HG02763 (cell line): ENCODE data around the gene MOB2.

Experiments
- ATAC-seq: cut with Tn5 transposase; IDR thresholded peaks from one replicate; pipeline ENCODE4 v1.9.1; 2021; ENCODE audit warnings: mild to moderate bottlenecking, moderate library complexity; ENCODE audit not compliant: unreplicated experiment

The MOB2 gene

DNA sequence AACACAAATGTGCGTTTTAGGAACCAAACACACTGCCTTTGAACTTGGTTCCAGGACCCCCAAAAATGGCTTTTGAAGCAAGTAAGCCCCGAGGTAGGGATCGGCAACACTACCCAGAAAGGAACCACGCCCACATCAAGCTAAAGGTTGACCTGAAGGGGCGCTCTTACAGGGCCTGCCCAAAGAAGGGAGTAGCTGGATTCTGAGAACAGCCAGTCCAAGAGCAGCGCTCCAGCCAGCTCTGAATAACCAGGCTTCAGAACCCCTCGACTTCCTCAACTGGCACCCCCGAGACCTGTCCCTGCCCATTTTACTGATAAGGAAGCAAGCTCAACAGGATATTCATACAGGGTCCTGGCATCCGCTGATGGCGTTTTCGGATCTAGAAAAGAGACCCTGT is 18.9 kb upstream of the MOB2 start:
- no peak for ATAC-seq

- ATAC-seq: no peak
These were observed 18.2 kb upstream of the MOB2 start for GRCh38 chr11:1504581-1505290.

GRCh38 chr11:1504138-1504537 is 17.6 kb upstream of the MOB2 start:
- no peak for ATAC-seq

DNA sequence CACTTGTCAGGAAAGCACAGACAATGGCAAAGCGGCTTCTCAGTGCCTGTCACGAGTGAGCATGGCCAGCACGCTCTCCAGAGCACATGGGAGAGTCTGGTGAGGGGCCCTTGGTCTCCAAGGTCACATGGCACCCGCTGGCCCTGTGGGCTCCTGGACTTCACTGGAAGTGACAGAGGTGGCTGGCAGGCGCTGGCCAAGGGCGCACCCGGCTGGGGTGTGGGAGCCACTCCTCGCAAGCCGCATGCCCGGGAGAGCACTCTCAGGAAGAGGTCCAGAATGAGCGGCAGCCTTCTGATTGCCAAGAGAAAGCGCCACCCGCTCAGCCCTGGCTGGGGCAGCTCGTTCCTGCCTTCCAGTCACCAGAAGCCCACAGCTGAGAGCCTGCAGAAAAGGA is 17.1 kb upstream of the MOB2 start:
- ATAC-seq: no peak

DNA sequence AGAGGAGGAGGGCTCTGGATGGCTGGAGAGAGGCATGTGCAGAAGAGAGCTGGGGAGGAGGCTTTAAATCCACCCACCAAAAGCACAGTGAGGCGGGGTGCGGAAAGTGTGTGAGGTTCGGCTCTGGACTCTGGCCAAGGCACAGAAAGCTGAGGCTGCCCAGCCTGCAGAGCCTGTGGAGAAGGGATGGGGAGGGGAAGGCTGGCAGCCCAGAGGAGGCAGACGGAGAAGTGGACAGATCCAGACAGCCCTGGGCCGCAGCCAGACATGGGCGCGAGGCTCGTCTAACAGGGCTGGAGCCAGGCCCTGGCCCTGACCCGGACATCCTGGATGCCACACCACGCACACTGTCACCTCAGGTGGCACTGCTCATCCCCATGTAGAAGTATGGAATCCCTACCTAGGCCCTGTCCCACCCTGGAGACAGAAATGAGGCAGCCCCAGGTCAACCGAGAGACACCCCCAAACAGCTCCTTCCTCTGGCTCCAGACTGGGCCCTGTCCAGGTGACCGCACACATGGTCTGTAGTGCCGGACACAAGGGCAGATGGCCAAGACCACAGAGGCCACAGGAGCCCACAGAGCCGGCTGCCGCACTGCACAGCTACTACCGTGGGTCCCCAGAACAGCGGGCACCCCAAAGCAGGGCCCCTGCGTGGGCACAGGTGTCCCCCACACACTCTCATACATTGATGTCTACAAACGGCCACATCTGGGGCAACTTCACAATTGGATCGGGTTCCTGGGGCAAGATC is 16.6 kb upstream of the MOB2 start:
- ATAC-seq: no peak

GRCh38 chr11:1502168-1502953 is 15.8 kb upstream of the MOB2 start:
- ATAC-seq: no peak

DNA sequence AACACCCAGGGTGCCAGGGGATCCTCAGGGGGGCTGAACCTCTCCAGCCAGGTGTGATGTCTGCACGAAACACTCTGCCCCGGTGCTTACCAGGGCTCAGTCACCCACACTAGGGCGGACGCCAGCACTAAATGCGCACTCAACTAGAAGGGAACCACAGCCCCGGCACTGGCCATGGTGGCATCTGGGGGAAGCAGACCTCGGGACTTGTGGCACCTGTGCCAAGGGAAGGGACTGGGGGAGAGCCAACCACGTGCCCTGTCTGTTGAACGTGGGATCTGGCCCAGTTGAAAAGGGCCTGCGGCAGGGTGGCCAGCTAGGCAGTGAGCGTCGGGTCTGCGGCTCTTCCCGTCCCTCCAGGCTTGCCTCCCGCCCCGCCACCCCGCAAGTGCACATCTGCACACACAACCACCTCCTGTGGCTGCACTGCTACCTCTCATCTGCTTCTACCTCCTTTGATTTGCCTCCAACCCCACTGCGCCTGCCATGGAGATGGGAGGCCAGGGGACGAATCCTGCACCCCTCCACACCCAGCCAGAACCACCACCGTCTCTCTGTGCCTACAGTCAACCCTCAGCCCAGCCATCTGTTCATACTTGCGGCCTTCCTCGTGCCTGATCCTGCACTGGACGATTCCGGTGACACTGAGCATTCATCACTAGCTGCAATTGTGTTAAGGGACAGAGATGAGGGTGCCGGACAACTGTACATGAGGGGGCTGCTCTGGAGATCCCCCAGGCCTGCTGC is 15.0 kb upstream of the MOB2 start:
- ATAC-seq: no peak

- no peak for ATAC-seq
These were observed 14.2 kb upstream of the MOB2 start for GRCh38 chr11:1500466-1501420.

DNA sequence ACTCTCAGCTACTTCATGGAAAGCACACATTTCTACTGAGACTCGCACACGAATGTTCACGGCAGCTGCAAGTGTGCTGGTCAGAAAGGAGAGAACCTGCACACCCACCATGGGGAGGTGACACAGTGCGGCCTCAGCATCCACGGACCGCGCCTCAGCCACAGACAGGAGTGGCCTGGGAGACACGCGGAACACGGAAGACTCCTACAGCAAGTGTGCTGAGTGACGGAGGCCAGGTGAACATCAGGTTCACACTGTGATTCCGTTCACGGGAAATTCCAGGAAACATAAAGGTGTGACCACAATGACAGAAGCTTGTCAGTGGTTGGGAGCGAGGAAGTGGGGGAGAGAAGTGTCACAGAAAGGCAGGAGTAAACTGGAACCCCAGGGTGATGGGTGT is 13.3 kb upstream of the MOB2 start:
- ATAC-seq: no peak

DNA sequence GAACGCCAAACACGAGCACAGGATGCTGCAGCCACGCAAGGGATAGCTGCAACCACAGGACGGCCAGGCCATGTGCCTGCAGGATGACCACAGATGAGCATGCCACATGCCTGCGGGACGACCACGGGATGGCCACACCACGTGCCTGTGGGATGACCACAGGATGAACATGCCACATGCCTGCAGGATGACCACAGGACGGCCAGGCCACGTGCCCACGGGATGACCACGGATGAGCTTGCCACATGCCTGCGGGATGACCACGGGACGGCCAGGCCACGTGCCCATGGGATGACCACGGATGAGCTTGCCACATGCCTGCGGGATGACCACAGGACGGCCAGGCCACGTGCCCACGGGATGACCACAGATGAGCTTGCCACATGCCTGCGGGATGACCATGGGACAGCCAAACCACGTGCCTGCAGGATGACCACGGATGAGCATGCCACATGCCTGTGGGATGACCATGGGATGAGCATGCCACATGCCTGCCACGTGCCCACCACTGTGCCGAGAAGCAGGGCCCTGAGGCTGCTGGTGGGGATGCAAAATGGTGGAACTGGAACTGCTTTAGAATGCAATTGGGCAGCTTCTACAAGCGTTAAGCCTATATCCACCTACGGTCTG is 12.8 kb upstream of the MOB2 start:
- ATAC-seq: no peak

- no peak for ATAC-seq
These were observed 11.7 kb upstream of the MOB2 start for GRCh38 chr11:1498262-1498661.

DNA sequence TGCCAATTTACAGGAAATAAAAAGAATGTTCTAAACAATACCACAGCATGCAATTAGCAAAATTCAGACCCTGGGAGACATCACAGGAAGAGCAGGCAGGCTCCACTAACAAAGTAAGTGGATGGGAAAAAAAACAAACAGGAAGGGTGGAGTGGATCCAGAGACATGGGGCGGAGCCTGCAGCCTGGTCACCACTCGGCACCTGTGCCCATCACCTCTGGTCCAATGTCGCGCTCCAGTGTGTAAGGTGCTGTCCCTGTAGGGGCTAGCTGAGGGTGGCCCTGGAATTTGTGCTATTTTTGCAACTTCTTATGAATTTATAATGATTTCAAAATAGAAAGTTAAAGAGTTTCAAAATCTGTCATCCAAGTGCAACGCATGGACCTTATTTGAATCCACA is 11.0 kb upstream of the MOB2 start:
- no peak for ATAC-seq

- ATAC-seq: no peak
These were observed 10.1 kb upstream of the MOB2 start for GRCh38 chr11:1496761-1497095.

- ATAC-seq: no peak
These were observed 9.6 kb upstream of the MOB2 start for GRCh38 chr11:1496091-1496760.

- no peak for ATAC-seq
These were observed 8.1 kb upstream of the MOB2 start for GRCh38 chr11:1494650-1495049.

DNA sequence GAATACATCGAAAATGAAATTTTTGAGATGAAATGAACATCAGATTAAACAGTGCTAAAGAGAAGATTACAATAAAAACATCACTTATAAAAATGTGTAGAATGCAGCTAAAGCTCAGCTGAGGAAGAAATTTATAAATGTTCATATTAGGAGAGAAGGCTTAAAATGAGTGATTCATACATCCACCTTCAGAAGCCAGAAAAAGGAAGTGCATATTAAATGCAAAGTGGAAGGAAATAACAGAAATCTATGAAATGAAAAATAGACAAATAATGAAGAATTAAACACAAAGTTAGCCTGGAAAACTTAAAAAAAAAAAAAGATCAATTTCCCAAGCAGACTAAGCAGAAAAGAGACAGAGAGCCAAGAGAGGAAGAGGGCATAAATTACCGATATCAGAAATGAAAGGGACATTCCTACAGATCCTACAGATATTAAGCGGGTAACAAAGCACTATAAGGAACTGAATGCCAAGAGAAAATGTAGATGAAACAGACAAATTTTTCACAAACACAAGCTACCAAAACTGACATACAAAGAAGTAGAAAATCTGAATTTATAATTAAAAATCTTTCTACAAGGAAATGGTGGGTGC is 7.2 kb upstream of the MOB2 start:
- ATAC-seq: no peak

GRCh38 chr11:1491379-1491778 is 4.8 kb upstream of the MOB2 start:
- no peak for ATAC-seq

DNA sequence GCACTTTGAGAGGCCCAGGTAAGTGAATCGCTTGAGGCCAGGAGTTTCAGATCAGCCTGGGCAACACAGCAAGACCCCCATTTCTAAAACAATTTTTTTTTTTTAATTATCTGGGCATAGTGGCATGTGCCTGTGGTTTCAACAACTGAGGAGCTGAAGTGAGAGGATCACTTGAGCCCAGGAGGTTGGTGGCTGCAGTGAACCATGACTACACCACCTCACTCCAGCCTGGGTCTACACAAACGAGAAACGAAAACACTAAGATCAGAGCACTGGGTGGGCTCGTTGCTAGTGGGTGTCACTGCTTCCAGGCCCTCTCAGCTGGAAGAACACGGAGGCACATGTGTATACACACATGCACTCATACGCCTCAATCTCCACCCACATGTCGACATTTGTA is 4.1 kb upstream of the MOB2 start:
- ATAC-seq: no peak
